ENCODE results near the gene CELF5. TPM values are rescaled to one million over a fixed set of nuclear protein-coding genes. Genes with fewer than 3 reads are reported as not detected.

CELF5 gene
- polyA plus RNA-seq, 4 donors: 0.53 to 0.70 (median 0.54) TPM; not detected in 1

Other genes starting within 250 kb of the CELF5 start
- under 1 TPM in 2 of 4 donors, not detected in 2; 0.75 to 1.00 TPM for gene TLE6, start 247.1 kb upstream of the CELF5 start, polyA plus RNA-seq
- gene TLE2, start 195.4 kb upstream of the CELF5 start, polyA plus RNA-seq: 10 to 100 TPM in 2 of 4 donors, 1 to 10 TPM in 2; 3.8 to 66.0 (median 12.3) TPM
- 100 to 1,000 TPM; 308 to 488 (median 351) TPM for gene TLE5, start 162.2 kb upstream of the CELF5 start, polyA plus RNA-seq
- 100 to 1,000 TPM; 173 to 216 (median 182) TPM for gene GNA11, start 130.3 kb upstream of the CELF5 start, polyA plus RNA-seq
- 1 to 10 TPM in 3 of 4 donors, under 1 TPM in 1; 0.67 to 2.1 (median 1.7) TPM for gene GNA15, start 88.6 kb upstream of the CELF5 start, polyA plus RNA-seq
- 1 to 10 TPM in 2 of 4 donors, under 1 TPM in 1, not detected in 1; 0.46 to 5.1 (median 2.4) TPM for gene S1PR4, start 45.9 kb upstream of the CELF5 start, polyA plus RNA-seq
- 100 to 1,000 TPM in 2 of 4 donors, 10 to 100 TPM in 2; 37.9 to 217 (median 112) TPM for gene NCLN, start 38.7 kb upstream of the CELF5 start, polyA plus RNA-seq
- 10 to 100 TPM in 2 of 4 donors, 1 to 10 TPM in 2; 4.5 to 37.9 (median 8.2) TPM for gene NFIC, start 141.9 kb downstream of the CELF5 start, polyA plus RNA-seq